ENCODE measurements around the gene PAX4.
A peak's percentile ranks its signal among the peaks of the same experiment; 100 is the strongest.

PAX4 gene, protein sequence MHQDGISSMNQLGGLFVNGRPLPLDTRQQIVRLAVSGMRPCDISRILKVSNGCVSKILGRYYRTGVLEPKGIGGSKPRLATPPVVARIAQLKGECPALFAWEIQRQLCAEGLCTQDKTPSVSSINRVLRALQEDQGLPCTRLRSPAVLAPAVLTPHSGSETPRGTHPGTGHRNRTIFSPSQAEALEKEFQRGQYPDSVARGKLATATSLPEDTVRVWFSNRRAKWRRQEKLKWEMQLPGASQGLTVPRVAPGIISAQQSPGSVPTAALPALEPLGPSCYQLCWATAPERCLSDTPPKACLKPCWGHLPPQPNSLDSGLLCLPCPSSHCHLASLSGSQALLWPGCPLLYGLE

DNA sequence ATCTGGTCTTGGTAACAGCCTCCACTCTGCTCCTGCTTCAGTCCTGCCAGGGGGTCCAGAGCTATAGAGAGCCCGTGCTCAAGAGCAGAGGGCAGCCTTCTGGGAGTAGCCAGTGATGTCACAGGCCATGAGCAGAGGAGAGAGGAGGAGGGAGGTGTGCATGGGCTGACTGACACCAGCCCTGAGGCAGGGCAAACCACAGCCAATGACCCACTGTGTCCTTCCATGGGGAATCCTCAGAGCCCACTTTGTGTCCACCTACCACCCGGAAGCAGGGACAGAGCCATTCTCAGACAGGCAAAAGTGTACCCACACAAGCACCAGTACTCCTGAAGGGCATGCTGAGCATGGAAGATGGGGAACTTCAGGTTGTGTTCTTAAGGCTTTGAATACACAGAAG, at the start of gene PAX4:
Gene PAX4 (minus strand): TSS at position 101 of the 400 bp plus-strand sequence. CDS start 2,214 bp downstream, outside the sequence.
- DNase-seq: no peak

- no peak for DNase-seq
Observed at GRCh38 chr7:127667017-127667670, 49.2 kb upstream of the PAX4 start.

GRCh38 chr7:127666602-127667001, 48.7 kb upstream of the PAX4 start:
- no peak for DNase-seq

DNA sequence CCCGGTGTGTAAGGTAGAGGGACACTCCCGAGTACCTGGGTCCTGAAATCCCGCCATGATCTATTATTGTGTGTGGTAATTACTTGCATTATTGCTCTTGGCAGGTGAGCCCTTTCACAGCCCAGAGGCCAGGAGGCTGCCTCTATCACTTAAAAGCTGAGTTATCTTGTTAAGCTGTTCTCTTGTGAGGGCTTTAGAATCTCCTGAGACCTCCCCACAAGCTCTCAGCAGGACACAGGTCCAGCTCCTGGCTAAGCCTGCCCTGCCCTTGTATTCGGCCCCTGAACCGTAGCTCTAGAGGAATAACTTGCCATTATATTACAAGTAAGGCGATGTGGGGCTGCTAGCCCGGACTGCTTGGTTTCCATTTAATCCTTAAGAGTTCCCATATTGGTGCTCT, 48.0 kb upstream of the PAX4 start:
- no peak for DNase-seq

DNA sequence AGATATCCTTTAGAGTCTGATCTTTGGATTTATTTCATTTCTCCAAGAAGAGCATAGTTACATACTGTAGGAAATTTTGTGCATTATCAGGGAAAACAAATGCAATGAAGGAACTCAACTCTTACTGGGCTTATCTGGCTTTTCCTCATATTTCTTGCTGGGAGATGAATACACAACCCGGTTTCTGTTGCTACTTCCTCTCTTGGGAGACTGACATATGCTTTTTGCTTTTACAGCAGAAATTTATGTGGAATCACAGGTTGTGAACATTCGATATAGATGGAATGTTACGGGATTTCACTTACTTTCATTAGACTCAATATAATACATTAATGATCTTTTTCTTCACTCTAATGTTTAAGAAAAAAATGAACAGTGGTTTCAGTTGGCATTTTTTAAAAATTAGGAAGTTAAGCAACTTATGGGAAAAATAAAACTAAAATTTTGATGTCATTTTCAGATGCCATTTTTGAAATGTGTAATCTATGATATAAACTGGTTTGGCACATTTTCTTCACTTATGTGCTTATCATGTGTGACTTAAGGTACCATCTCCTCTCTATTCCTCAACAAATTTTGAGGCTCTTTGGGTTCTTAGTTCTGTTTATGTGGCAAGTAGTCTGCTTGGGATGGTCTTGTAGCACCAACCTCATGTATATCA, 41.2 kb upstream of the PAX4 start:
- no peak for DNase-seq

GRCh38 chr7:127657500-127657899, 39.6 kb upstream of the PAX4 start:
- DNase-seq: no peak

DNA sequence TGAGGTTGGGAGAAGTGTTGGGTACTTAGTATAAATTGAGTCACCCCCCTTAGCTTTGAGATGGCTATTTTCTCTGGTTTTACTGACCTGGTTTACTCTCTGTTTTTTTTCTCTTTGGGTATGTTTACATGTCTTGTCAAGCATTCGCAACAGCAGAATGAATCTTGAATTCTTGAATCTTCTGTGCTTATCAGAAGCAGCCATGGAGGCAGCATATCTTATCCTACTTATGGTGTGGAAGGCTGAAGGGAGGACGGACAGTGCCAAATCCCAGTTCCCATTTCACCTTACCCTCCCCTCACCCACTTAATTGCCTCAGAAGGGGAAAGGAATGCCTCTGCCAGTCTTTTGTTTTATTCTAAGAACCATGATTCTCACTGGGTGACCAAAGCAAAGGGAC, 37.8 kb upstream of the PAX4 start:
- no peak for DNase-seq

GRCh38 chr7:127654404-127655394, 36.8 kb upstream of the PAX4 start:
- no peak for DNase-seq

DNA sequence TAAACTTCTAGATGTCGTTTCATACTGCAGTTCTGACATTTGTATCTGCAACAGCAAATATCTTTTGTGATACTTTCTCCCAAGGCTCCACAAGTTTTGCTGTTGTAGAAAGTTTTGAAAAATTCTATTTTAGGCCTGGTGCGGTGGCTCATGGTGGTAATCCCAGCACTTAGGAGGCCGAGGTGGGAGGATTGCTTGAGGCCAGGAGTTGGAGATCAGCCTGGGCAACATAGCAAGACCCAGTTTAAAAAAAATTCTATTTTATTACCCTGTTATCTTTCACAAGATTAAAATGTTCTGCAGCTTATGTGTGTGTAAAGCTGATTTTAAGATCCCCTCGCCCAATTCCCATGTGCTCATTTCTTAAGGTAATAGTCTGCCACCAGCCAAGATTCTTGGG, 35.5 kb upstream of the PAX4 start:
- no peak for DNase-seq

DNA sequence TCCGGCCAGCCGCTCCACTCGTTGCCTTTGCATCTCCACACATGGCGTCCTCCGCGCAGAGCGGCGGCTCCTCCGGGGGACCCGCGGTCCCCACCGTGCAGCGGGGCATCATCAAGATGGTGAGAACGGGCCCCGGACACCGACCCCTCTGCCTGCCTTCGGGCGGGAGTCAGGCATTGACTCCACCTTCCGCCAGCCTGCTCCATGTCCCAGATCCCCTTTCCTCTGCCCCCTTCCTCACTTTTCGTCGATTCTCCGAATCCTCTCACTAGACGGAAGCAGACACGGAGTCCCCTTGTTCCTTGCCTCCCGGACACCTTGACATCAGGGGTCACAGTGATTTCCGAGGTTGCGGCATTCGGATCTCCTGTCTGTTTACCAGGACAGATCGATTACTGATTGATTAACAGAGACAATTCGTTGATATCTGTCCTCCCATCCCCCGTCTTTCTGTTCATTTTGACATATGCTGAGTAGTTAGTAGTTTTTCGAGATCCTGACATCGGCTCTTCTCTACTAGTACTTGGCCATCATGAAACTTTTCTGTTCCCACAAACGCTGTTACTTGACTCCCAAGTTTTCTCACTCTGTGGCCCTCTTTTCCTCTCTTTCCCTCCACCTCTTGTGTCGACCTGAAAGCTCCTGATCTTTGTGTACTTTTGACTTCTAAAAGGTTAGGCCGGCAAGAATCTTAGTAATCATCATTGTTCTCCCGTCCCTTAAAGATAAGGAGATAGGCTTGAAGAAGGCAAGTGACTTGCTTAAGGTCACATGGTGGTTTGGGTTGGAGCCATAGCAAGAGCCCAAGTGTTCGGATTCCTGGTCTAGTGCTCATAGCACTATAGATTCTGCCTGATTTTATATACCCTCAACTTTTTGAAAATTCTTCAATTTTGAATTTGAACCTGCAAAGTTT, 34.6 kb upstream of the PAX4 start:
- no peak for DNase-seq

DNA sequence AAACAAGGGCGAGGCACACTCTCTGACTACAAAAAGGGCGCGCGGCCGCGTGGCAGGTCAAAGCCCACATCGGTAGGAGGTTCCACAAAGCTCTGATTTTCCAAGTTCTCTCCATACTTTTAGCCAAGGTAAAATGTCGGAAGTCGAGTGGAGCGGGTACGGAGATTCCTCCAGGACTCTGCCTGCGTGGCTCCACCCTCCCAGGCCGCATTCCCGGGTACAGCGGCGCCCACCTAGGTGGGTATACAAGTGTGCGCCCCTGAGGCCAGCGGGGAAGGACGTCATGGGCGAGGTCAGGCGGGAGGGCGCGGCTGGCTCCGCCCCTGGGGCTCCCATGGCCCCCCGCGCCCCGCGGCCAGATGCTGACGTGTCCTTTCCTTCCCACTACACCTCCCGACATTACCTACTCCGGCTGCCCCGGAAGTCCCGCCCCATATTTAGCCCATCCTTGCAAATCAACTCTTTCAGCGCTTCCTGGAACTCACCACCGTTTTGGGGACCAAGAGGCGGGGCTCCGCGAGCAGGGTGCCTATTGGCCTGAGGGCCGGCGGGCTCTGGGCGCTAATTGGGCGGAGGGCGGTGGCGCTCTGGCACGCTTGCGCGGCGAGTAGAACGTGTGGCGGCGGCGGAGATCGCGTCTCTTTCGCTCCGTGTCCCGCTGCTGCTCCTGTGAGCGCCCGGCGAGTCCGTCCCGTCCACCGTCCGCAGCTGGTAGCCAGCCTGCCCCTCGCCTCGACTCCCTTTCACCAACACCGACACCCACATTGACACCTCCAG, 33.8 kb upstream of the PAX4 start, which contains the start of gene SND1:
Gene SND1 (plus strand): TSS at position 639 of the 777 bp plus-strand sequence. CDS start 180 bp downstream, outside the sequence.
- DNase-seq: peak; percentile 99

- peak; percentile 64 for DNase-seq
Observed at GRCh38 chr7:127650847-127651555, 33.1 kb upstream of the PAX4 start.

GRCh38 chr7:127648986-127649385, 31.0 kb upstream of the PAX4 start:
- DNase-seq: no peak

DNA sequence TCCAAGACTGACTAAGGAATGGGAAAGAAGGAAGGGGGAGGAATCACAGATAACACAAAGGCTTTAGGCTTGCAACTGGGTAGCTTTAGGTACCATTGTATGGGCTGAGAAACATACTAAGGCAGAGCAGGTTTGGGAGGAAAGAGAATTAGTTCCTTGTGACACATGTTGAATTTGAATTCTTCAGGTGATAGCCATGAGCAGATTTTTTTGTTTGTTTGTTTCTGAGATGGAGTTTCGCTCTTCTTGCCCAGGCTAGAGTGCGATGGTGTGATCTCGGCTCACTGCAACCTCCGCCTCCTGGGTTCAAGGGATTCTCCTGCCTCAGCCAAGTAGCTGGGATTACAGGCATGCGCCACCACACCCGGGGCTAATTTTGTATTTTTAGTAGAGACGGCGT, 29.7 kb upstream of the PAX4 start:
- no peak for DNase-seq

- DNase-seq: no peak
Observed at GRCh38 chr7:127644484-127644883, 26.5 kb upstream of the PAX4 start.

DNA sequence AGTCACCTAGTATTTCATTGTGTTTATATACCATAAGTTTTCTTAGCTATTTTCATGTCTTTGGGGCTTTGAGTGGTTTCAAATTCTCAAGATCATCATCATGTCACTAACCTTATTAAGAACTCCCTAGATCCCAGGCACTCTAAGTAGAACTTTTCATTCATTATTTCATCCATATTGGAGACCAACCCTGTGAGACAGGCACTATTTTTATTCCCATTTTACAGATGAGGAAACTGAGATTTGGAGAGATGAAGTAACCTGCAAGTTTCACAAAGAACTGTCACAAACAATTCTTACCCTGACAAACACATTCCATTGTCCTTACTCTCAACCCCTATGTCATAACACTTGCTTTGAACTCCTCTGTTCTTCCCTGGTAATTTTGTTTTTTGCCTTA, 20.3 kb upstream of the PAX4 start:
- no peak for DNase-seq

- DNase-seq: no peak
Observed at GRCh38 chr7:127635659-127636285, 17.8 kb upstream of the PAX4 start.

DNA sequence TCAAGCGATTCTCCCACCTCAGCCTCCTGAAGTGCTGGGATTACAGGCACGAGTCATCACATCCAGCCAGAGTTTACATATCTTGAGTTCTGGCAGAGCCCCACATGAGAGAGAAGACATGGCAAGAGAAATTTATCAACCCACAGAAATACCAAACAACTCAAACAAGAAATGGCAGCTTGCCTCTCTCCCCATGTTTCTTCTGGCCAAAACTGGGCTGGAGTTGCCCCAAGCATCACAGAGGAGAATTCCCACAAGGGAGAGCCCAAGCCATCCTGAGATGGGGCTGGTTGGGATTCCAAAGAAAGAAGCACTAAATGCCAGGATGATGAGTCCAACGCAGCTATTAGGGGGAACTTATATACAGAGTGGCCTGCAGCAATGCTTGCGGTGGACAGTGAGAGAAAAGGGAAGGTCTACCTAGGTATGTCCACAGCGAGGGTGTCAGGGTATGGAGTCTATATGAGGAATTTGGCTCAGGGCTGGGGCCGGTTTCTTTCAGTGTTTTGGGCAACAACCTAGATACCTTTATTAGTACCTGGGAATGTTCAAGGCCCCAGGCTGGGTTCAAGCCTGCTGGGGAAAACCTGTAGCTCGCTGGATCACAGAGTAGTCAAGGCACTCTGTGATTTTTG, 14.5 kb upstream of the PAX4 start:
- DNase-seq: no peak

- peak; percentile 15 for DNase-seq
Observed at GRCh38 chr7:127629268-127629854, 11.4 kb upstream of the PAX4 start.
